HEK293T (cell line): ENCODE measurements around the gene SLC9A6.
"Not testable (repeated sequence)": the region's sequence is repeated elsewhere in the genome, so short reads cannot be mapped to it uniquely, and the experiment has no call there.

Experiments
- CTCF ChIA-PET: fragments of 350-600 bp; formaldehyde crosslinking; extraction: SDS; loops from one replicate; lab custom pipeline; 2021; ENCODE audit warnings: antibody characterized with exemption, inconsistent platforms; lab: Yijun Ruan, JAX
- POLR2A ChIA-PET: fragments of 350-600 bp; formaldehyde crosslinking; extraction: SDS; loops from one replicate; lab custom pipeline; 2020; ENCODE audit warnings: antibody characterized with exemption, inconsistent platforms; lab: Yijun Ruan, JAX
- DNase-seq: peaks from one replicate; pipeline ENCODE4 v3.0.0; 2012; ENCODE audit warnings: mixed read lengths; ENCODE audit errors: extremely low spot score
- ARNT ChIP-seq: fragments of 450-650 bp; IDR thresholded peaks from 2 replicates; pipeline ENCODE4 v1.6.1; 2017; ENCODE audit warnings: mild to moderate bottlenecking
- BHLHE40 ChIP-seq: fragments of 450-650 bp; IDR thresholded peaks from 2 replicates; pipeline ENCODE4 v1.6.1; 2016; ENCODE audit warnings: mild to moderate bottlenecking, moderate library complexity, borderline replicate concordance
- CTBP1 ChIP-seq: fragments of 450-650 bp; IDR thresholded peaks from 2 replicates; pipeline ENCODE4 v1.6.1; 2016; ENCODE audit warnings: borderline replicate concordance
- ELF4 ChIP-seq: fragments of 450-650 bp; IDR thresholded peaks from 2 replicates; pipeline ENCODE4 v1.6.1; 2017; ENCODE audit warnings: antibody characterized with exemption
- FOXA1 ChIP-seq: fragments of 450-650 bp; IDR thresholded peaks from 2 replicates; pipeline ENCODE4 v1.6.1; 2016; ENCODE audit warnings: mild to moderate bottlenecking
- FOXK2 ChIP-seq: fragments of 450-650 bp; IDR thresholded peaks from 2 replicates; pipeline ENCODE4 v1.6.1; 2016; ENCODE audit warnings: mild to moderate bottlenecking
- FOXM1 ChIP-seq: fragments of 450-650 bp; IDR thresholded peaks from 2 replicates; pipeline ENCODE4 v1.6.1; 2017; ENCODE audit warnings: mild to moderate bottlenecking, borderline replicate concordance
- HDGF ChIP-seq: fragments of 450-650 bp; IDR thresholded peaks from 2 replicates; pipeline ENCODE4 v1.6.1; 2017; ENCODE audit warnings: antibody characterized with exemption, borderline replicate concordance
- L3MBTL2 ChIP-seq: fragments of 450-650 bp; conservative IDR thresholded peaks from 2 replicates; pipeline ENCODE4 v1.6.1; 2016; ENCODE audit warnings: mild to moderate bottlenecking
- LEF1 ChIP-seq: fragments of 450-650 bp; IDR thresholded peaks from 2 replicates; pipeline ENCODE4 v1.6.1; 2017; ENCODE audit warnings: mild to moderate bottlenecking, borderline replicate concordance
- NFRKB ChIP-seq: fragments of 450-650 bp; IDR thresholded peaks from 2 replicates; pipeline ENCODE4 v1.6.1; 2016; ENCODE audit warnings: mild to moderate bottlenecking, moderate library complexity
- SP1 ChIP-seq: fragments of 450-650 bp; IDR thresholded peaks from 2 replicates; pipeline ENCODE4 v1.6.1; 2017
- SUZ12 ChIP-seq: fragments of 450-650 bp; IDR thresholded peaks from 2 replicates; pipeline ENCODE4 v1.6.1; 2016; ENCODE audit warnings: mild to moderate bottlenecking
- TARDBP ChIP-seq: fragments of 450-650 bp; IDR thresholded peaks from 2 replicates; pipeline ENCODE4 v1.6.1; 2016
- ZNF384 ChIP-seq: fragments of 450-650 bp; IDR thresholded peaks from 2 replicates; pipeline ENCODE4 v1.6.1; 2016
- TF ChIP-seq, protein P1 (sequence below): fragments of 450-650 bp; IDR thresholded peaks from 2 replicates; pipeline ENCODE4 v1.6.1; 2016

Gene SLC9A6

DNA sequence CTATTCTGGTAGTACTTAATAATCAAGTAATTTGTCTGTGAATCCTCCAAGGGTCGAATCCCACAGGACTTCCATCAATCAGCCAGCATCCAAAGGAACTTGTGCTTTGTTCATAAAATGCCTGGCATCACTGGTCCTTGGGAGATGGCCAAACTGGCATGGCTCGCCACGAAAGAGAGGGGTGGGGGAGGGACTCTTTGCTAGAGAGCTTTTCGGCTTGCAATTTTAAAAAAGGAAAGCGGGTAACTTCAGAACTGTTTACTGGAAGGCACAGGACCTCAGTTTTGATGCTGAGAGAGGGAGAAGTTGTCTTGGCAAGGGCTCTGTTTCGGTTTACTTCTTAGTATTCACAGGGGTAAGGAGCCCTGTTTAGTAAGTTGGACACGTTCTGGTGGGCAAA, 82.7 kb downstream of the SLC9A6 start:
- no peak for DNase-seq
- TF ChIP-seq TARDBP: no peak
- TF ChIP-seq LEF1: no peak
- TF ChIP-seq CTBP1: no peak
- TF ChIP-seq BHLHE40: no peak
- TF ChIP-seq L3MBTL2: no peak
- ChIA-PET CTCF (interaction anchor here (0.8 kb wide), 1 partner anchor 96 kb away, joined by 3 read pairs; no protein-coding TSS in a partner anchor), POLR2A (interaction anchor here (1.3 kb wide), 1 partner anchor 10 kb away, joined by 5 read pairs; no protein-coding TSS in a partner anchor)

DNA sequence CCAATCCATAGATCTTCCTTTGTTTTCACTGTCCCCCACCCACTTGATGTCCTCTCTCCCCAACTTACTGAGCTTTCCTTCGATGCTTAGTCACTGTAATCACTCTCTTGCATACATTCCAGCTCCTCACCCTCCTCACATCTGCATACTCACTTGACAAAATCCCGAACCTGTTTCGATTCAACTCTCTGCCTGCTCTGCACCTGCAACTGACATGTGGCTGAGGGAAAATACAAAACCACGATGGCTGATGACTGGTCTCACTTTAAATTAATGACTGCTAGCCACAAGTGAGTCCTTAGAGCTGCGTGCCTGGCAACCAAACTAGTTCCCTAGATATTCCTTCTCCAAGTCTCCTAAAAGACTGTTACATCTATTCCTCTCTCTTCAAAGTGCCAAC, 91.7 kb downstream of the SLC9A6 start:
- ChIA-PET CTCF (no interaction called here), POLR2A (no interaction called here)
- TF ChIP-seq CTBP1 (no peak), L3MBTL2 (no peak), FOXA1 (no peak), SP1 (no peak), HDGF (no peak), BHLHE40 (no peak), ELF4 (no peak)
- no peak for DNase-seq

DNA sequence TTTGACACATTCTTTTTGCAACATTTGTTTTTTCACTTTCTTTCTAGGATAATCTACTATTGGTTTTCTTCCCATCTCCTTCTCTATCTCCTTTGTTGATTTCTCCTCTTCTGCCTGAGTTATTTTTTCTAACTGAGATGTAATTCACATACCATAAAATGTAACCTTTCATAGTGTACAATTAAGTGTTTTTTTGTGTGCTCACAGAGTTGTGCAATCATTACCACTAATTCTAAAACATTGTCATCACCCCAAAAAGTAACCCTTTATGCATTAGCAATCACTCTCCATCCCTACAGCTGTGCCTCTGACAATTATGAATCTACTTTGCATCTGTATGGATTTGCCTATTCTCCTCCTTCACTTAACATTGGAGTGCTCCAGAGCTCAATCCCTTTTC, 95.5 kb downstream of the SLC9A6 start:
- ChIA-PET POLR2A (interaction anchor here (1.1 kb wide), 1 partner anchor 15 kb away, joined by 3 read pairs; no protein-coding TSS in a partner anchor), CTCF (interaction anchor here (0.9 kb wide), 1 partner anchor 36 kb away, joined by 3 read pairs; no protein-coding TSS in a partner anchor)
- no peak for TF ChIP-seq CTBP1
- TF ChIP-seq, protein P1, sequence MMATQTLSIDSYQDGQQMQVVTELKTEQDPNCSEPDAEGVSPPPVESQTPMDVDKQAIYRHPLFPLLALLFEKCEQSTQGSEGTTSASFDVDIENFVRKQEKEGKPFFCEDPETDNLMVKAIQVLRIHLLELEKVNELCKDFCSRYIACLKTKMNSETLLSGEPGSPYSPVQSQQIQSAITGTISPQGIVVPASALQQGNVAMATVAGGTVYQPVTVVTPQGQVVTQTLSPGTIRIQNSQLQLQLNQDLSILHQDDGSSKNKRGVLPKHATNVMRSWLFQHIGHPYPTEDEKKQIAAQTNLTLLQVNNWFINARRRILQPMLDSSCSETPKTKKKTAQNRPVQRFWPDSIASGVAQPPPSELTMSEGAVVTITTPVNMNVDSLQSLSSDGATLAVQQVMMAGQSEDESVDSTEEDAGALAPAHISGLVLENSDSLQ: no peak
- TF ChIP-seq ELF4: no peak
- no peak for TF ChIP-seq L3MBTL2
- no peak for TF ChIP-seq TARDBP
- TF ChIP-seq ZNF384: no peak
- no peak for TF ChIP-seq LEF1
- no peak for TF ChIP-seq FOXA1
- TF ChIP-seq NFRKB: no peak
- no peak for TF ChIP-seq FOXK2
- no peak for TF ChIP-seq ARNT
- no peak for TF ChIP-seq SP1
- TF ChIP-seq BHLHE40: no peak
- no peak for TF ChIP-seq SUZ12
- no peak for TF ChIP-seq HDGF
- DNase-seq: no peak

DNA sequence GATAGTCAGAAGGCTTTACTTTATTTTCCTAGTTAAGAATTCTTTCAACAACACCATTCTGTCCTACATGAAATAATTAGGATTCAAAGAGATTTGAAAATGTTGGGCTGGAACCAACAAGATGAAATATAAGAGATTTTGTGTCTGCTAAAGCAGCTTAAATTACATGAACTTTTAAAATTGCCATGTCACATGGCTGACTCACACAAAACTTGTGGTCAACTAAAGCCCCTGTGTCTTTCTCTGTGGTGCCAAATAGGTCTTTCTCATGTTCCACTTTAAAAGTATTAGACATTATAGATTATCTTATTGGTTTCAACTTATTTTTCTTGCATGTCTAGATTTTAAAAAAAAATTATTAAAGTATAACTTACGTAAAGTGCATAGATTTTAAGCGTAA, 101.3 kb downstream of the SLC9A6 start:
- ChIA-PET CTCF (no interaction called here), POLR2A (no interaction called here)
- TF ChIP-seq FOXK2 (no peak), FOXM1 (no peak), L3MBTL2 (no peak), ARNT (no peak), LEF1 (no peak), HDGF (no peak), FOXA1 (no peak), SUZ12 (no peak), ELF4 (no peak), ZNF384 (no peak), SP1 (no peak)
- TF ChIP-seq, protein P1: no peak
- no peak for DNase-seq

DNA sequence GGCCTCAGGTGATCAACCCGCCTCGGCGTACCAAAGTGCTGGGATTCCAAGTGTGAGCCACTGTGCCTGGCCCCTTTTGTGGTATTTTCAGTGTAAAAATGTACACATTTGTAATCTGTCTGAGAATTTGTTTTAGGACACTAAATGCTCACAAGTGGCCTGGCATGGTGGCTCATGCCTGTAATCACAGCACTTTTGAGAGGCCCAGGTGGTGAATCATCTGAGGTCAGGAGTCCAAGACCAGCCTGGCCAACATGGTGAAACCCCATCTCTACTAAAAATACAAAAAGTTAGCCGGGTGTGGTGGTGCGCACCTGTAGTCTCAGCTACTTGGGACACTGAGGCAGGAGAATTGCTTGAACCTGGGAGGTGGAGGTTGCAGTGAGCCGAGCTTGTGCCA, 106.7 kb downstream of the SLC9A6 start:
- CTCF ChIA-PET, DNase-seq: not testable (repeated sequence)
- POLR2A ChIA-PET: interaction anchor here (1.2 kb wide), 1 partner anchor 27 kb away, joined by 3 read pairs; no protein-coding TSS in a partner anchor

DNA sequence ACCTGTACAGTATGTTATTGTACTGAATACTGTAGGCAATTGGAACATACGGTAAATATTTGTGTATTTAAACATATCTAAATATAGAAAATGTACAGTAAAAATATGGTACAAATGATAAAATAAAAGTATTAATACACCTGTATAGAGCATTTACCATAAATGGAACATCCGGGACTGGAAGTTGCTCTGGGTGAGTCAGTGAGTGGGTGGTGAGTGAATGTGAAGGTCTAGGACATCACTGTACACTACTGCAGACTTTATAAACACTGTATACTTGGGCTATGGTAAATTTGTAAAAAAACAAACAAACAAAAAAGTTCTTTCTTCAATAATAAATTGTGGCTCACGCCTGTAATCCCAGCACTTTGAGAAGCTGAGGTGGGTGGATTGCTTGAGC, 109.7 kb downstream of the SLC9A6 start:
- POLR2A ChIA-PET: no interaction called here
- CTCF ChIA-PET: no interaction called here
- TF ChIP-seq ZNF384: no peak
- TF ChIP-seq NFRKB: no peak
- TF ChIP-seq BHLHE40: no peak
- TF ChIP-seq LEF1: no peak
- TF ChIP-seq, protein P1: no peak
- no peak for TF ChIP-seq HDGF
- no peak for TF ChIP-seq TARDBP
- TF ChIP-seq ARNT: no peak
- DNase-seq: no peak
